NCI-H1048 (cell line): Measurements from ENCODE around the gene MAN1A1.
"Not testable (repeated sequence)": the region's sequence is repeated elsewhere in the genome, so short reads cannot be mapped to it uniquely, and the experiment has no call there.

Source experiments
- DNase-seq: peaks from one replicate; lab custom pipeline; 2025; lab: John Stamatoyannopoulos, UW

MAN1A1 gene

GRCh38 chr6:119303164-119303887, 46.2 kb downstream of the MAN1A1 start:
- no peak for DNase-seq

DNA sequence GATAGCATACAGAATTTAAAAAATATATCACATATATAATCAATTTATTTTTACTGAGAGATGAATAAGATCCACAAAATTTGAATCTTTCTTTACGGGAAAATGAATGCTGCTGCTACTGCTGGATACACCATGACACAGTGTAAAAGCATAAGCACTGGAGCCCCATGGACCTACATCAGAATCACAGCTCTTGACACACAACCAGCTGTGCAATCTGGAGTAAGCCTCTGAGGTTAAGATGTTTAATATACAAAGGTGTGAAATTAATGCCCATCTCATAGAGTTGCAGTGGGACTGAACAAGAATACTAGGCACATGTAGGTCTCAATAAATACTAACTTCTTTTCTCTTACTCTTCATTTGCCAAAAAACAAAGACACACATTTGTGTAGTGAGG, 48.1 kb downstream of the MAN1A1 start:
- no peak for DNase-seq

DNA sequence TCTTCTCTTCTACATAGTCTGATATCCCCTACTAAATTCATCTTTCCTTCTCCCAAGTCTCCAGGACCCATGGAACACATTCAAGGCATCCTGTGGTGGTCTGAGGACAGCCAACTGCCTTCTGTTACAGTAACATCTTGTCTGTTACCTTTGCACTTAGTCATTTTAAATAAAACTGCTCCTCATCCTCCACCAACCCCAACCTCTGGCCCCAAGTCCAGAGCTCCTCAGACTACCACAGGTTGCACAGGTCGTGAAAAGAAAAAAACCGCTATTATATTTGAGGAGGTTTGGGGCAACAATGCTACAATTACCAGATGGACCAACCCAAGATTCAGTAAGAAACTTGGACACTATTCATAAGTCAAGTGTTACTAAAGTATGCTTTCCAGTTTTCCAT, 49.9 kb downstream of the MAN1A1 start:
- DNase-seq: no peak

GRCh38 chr6:119297049-119297448, 52.5 kb downstream of the MAN1A1 start:
- no peak for DNase-seq

GRCh38 chr6:119296036-119297035, 53.2 kb downstream of the MAN1A1 start:
- DNase-seq: no peak

- DNase-seq: no peak
These were observed 54.6 kb downstream of the MAN1A1 start for GRCh38 chr6:119294984-119295383.

GRCh38 chr6:119291060-119291459, 58.5 kb downstream of the MAN1A1 start:
- DNase-seq: not testable (repeated sequence)

DNA sequence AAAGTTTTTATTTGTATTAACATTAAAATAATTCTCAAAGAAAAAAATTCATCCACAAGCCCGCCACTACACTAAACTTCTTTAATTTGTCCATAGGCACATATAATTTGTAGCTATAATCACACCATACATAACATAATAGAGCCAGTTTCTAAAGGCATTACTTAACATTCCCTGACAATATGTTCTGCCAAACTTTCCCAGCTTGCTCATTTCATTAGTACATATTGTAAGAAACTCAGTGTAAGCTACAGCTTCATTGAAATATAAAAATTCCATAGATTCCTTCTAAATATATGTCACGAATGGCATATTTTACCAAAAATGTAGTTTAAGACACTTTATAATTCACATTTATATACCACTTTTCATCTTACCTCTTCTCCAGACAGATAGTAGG, 59.3 kb downstream of the MAN1A1 start:
- DNase-seq: no peak

GRCh38 chr6:119289651-119290050, 59.9 kb downstream of the MAN1A1 start:
- DNase-seq: no peak

- no peak for DNase-seq
These were observed 63.5 kb downstream of the MAN1A1 start for GRCh38 chr6:119285908-119286625.

- DNase-seq: no peak
These were observed 64.6 kb downstream of the MAN1A1 start for GRCh38 chr6:119284861-119285521.

- no peak for DNase-seq
These were observed 65.5 kb downstream of the MAN1A1 start for GRCh38 chr6:119283979-119284545.

GRCh38 chr6:119283214-119283613, 66.3 kb downstream of the MAN1A1 start:
- no peak for DNase-seq

DNA sequence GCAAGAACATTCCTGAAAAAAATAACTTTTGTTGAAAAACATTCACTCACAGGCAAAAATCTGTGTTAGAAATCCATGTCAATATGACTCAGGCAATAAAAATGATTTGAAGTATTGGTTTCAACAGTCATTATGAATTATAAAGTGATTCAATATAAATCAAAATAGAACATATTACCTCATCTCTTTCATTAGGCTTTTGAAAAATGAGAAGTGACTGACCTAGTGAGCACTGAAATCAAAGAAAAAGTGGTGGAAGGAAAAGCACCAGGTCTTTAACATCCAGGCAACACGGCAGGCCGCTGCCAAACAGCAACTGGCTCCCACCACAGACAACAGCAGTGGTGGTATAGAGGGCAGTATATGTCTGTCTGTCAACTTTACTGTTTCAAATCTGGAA, 68.9 kb downstream of the MAN1A1 start:
- DNase-seq: no peak

DNA sequence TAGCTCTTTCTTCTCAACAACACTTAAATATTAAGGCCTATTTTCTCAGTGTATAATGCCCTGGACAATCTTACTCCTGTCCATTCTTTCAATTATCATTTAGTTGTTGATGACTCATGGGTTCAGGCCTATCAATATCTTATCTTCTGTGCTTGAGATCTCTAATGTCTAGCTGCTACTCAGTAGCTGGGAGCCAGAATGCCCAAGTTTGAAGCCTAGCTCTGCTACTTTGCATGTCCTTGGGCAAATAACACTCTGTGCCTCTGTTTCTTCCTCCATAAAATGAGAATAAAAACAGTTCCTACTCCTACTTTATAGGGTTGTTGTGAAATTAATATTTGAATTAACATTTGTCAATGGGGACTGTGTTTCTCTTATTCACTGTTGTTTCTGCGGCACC, 69.5 kb downstream of the MAN1A1 start:
- DNase-seq: no peak

DNA sequence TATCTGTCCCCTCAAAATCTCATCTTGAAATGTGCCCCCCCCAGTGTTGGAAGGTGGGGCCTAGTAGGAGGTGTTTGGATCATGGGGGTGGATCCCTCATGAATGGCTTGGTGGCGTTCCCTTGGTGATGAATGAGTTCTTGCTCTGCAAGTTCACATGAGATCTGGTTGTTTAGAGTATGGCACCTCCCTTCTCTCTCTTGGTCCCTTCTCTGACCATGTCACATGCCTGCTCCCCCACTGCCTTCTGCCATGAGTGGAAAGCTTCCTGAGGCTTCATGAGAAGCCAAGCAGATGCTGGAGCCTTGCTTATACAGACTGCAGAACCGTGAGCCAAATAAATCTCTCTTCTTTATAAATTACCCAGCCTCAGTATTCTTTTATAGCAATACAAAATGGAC, 70.9 kb downstream of the MAN1A1 start:
- no peak for DNase-seq

DNA sequence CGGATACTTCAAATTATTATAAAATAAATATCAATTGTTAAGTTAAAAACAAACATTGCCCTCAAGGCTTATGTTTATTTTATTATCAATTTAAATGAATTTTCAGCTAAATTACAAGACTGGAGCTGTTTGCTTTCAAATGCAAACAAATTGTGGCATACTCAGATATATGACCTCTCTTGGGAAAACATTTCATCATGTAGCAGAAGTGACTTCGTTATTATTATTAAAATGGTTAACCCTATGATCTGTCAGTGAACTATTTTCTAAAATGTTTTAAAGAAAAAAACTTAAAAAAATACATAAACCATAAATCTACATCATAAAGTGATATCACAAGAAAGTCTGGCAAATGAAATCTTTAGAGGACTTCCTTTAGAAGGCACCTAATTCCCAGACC, 72.5 kb downstream of the MAN1A1 start:
- DNase-seq: no peak

GRCh38 chr6:119276211-119276610, 73.3 kb downstream of the MAN1A1 start:
- no peak for DNase-seq

DNA sequence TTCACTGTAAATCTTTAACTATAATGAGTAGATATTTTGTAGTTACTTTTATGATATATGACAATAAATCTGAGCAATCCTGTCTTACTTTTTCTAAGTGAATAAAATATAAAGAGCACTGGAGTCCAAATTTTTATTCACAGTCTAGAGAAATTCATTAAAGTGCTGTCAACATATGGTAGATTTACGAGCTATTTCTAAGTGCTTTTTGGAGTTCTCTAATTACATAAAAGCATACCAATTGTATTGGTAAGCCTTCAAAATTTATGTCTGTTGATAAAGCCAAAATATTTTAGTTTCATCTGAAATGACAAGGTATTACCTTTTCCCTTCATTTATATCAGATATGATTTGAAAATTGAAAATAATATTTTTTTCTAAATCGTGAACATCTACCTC, 75.4 kb downstream of the MAN1A1 start:
- DNase-seq: no peak

GRCh38 chr6:119273272-119274196, 76.0 kb downstream of the MAN1A1 start:
- DNase-seq: no peak
